PC-9 (cell line): ENCODE results near the gene MTUS2.

Source experiments
- EZH2 ChIP-seq: fragments of 200-600 bp; sonication (generic); IDR thresholded peaks from 2 replicates; pipeline ENCODE4 v1.8.0; 2017; ENCODE audit warnings: antibody characterized with exemption, low read depth
- TF ChIP-seq, protein P1 (sequence below): fragments of 200-600 bp; sonication (generic); conservative IDR thresholded peaks from 2 replicates; pipeline ENCODE4 v1.6.1; 2017; ENCODE audit warnings: mixed run types, antibody characterized with exemption, mild to moderate bottlenecking, moderate library complexity

DNA sequence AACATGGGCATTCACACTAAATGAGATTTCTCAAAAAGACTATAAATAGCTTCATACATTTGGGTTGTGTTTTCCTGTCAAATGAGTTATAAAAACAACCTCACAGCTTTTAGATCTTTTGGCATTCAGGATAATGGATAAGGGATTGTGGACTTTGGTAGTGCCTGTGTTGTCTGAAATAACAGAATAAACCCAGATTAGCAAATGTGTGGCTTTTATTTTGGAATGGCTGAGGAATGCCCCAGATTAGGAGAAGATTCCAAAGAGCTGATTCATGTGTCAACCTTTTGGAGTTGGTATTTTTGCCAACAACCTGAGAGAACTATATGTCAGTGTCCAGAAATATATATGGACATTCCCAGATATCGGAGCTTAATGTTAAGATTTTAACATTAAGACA lies 164.7 kb downstream of the MTUS2 start:
- TF ChIP-seq, protein P1, sequence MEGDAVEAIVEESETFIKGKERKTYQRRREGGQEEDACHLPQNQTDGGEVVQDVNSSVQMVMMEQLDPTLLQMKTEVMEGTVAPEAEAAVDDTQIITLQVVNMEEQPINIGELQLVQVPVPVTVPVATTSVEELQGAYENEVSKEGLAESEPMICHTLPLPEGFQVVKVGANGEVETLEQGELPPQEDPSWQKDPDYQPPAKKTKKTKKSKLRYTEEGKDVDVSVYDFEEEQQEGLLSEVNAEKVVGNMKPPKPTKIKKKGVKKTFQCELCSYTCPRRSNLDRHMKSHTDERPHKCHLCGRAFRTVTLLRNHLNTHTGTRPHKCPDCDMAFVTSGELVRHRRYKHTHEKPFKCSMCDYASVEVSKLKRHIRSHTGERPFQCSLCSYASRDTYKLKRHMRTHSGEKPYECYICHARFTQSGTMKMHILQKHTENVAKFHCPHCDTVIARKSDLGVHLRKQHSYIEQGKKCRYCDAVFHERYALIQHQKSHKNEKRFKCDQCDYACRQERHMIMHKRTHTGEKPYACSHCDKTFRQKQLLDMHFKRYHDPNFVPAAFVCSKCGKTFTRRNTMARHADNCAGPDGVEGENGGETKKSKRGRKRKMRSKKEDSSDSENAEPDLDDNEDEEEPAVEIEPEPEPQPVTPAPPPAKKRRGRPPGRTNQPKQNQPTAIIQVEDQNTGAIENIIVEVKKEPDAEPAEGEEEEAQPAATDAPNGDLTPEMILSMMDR = no peak
- TF ChIP-seq EZH2 = no peak
